ENCODE measurements around the gene OBSCN. TPM values are rescaled to one million over a fixed set of nuclear protein-coding genes. Genes with fewer than 3 reads are reported as not detected.

OBSCN gene
- total RNA-seq, 1 experiment from 2014 or later, result 33.3 TPM

DNA sequence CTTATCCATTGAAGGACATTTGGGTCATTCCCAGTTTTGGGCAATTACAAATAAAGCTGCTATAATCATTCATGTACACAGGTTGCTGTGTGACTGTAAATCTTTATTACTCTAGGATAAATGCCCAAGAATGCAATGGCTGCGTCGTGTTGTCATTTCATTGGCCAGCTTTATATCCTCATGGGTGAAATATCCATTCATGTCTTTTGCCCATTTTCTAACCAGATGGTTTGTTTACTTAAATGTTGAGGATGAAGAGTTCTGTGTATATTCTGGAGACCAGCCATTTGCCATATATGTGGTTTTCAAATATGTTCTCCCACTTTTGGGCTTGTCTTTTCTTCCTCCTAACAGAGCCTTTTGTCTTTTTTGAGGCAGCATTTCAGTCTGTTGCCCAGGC, 173.5 kb downstream of the OBSCN start:
- H3K27me3 ChIP-seq (ENCODE audit: insufficient read depth, low read length), result peaks cover 9% of the 10 kb centered on the region; the same call in 1 of the 2 replicates
- no peak overlapping the region for H3K27ac Mint-ChIP-seq
- H3K79me1 ChIP-seq (ENCODE audit: insufficient read depth, low read depth, low read length, poor library complexity, severe bottlenecking), result no peaks in the 10 kb centered on the region
- H2AK5ac ChIP-seq (ENCODE audit: insufficient read length, low read length), result no peak overlapping the region
- no CpG with 5 or more reads among the region's 2 CpGs for WGBS (ENCODE audit: extremely low coverage, insufficient read length, low lambda C conversion rate)
- no peak overlapping the region for H3K4me3 Mint-ChIP-seq
- H3K36me3 Mint-ChIP-seq (ENCODE audit: insufficient read depth in 1 of 3, low read depth in 3 of 3), result no peaks in the 10 kb centered on the region
- H3K27ac ChIP-seq (ENCODE audit: insufficient read length, low read depth, low read length), result no peak overlapping the region
- peaks cover 77% of the 10 kb centered on the region for H3K27me3 Mint-ChIP-seq (ENCODE audit: low read depth)
- no peak overlapping the region for H3K9ac ChIP-seq (ENCODE audit: extremely low read depth, insufficient read length, low read length)
- no peak for DNase-seq
- peaks cover 9 to 17% of the 10 kb centered on the region in 2 experiments for H3K4me1 Mint-ChIP-seq
- H4K91ac ChIP-seq (ENCODE audit: insufficient read length, low read depth, low read length), result no peak overlapping the region
- no peak overlapping the region for H2BK120ac ChIP-seq (ENCODE audit: low read depth, low read length, poor library complexity, severe bottlenecking)
- H2BK12ac ChIP-seq (ENCODE audit: insufficient read length, low read depth, low read length), result no peak overlapping the region
- no peak overlapping the region for H4K5ac ChIP-seq (ENCODE audit: insufficient read length, low read depth, low read length)
- H3K4me2 ChIP-seq (ENCODE audit: insufficient read depth, insufficient read length, low read length), result no peak overlapping the region
- no peak overlapping the region for H2BK20ac ChIP-seq (ENCODE audit: low read depth, low read length, poor library complexity, severe bottlenecking)
- H3K18ac ChIP-seq (ENCODE audit: insufficient read length, low read depth, low read length), result no peak overlapping the region
- H2BK5ac ChIP-seq (ENCODE audit: insufficient read length, low read length), result no peak overlapping the region
- H3K14ac ChIP-seq (ENCODE audit: insufficient read depth, low read length), result no peak overlapping the region
- H3K79me2 ChIP-seq (ENCODE audit: insufficient read depth, low read length), result no peaks in the 10 kb centered on the region
- no peak overlapping the region for H2AFZ ChIP-seq (ENCODE audit: low read length)
- H3K23me2 ChIP-seq (ENCODE audit: insufficient read length, low read depth, low read length, poor library complexity, severe bottlenecking), result peaks cover 12% of the 10 kb centered on the region
- TF ChIP-seq, protein P1, sequence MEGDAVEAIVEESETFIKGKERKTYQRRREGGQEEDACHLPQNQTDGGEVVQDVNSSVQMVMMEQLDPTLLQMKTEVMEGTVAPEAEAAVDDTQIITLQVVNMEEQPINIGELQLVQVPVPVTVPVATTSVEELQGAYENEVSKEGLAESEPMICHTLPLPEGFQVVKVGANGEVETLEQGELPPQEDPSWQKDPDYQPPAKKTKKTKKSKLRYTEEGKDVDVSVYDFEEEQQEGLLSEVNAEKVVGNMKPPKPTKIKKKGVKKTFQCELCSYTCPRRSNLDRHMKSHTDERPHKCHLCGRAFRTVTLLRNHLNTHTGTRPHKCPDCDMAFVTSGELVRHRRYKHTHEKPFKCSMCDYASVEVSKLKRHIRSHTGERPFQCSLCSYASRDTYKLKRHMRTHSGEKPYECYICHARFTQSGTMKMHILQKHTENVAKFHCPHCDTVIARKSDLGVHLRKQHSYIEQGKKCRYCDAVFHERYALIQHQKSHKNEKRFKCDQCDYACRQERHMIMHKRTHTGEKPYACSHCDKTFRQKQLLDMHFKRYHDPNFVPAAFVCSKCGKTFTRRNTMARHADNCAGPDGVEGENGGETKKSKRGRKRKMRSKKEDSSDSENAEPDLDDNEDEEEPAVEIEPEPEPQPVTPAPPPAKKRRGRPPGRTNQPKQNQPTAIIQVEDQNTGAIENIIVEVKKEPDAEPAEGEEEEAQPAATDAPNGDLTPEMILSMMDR (conservative IDR thresholded peaks at IDR 0.05), result no peak
- no peak overlapping the region for H4K8ac ChIP-seq (replicated peaks; ENCODE audit: insufficient read length, low read depth, low read length)
- H3K9me3 Mint-ChIP-seq, result no peaks in the 10 kb centered on the region
- H4K20me1 ChIP-seq (ENCODE audit: control insufficient read depth, insufficient read depth, insufficient read length), result no peaks in the 10 kb centered on the region
- no peak overlapping the region for H3K4ac ChIP-seq (ENCODE audit: low read depth, low read length)
- H3K56ac ChIP-seq (ENCODE audit: insufficient read length, low read depth, low read length), result no peak overlapping the region
- H3K23ac ChIP-seq (ENCODE audit: insufficient read length, low read depth, low read length), result no peak overlapping the region
- H3K9me3 ChIP-seq (ENCODE audit: control insufficient read depth, low read depth, low read length), result no peaks in the 10 kb centered on the region
- H3K4me1 ChIP-seq (ENCODE audit: insufficient read depth, low read length), result no peaks in the 10 kb centered on the region
- no peak overlapping the region for H3T11ph ChIP-seq (ENCODE audit: low read length)
- H2BK15ac ChIP-seq (ENCODE audit: low read depth, low read length), result no peak overlapping the region

All from H9 (cell line).